Activated T-cell treated with anti-CD3 and anti-CD28 coated beads, Interleukin-2, amount 50 U/mL, for 24 hours (primary cell): Measurements from ENCODE around the gene FAM241A.
A peak's percentile ranks its signal among the peaks of the same experiment; 100 is the strongest.
"Not testable (repeated sequence)": the region's sequence is repeated elsewhere in the genome, so short reads cannot be mapped to it uniquely, and the experiment has no call there.

Experiments used
- DNase-seq: peaks from one replicate; pipeline ENCODE4 v3.0.0-alpha.2; 2020
- H3K27ac Mint-ChIP-seq: 2 replicates; pipeline ENCODE4 v1.8.0; 2020; ENCODE audit warnings: mild to moderate bottlenecking, mixed read lengths
- H3K27me3 Mint-ChIP-seq: 2 replicates; pipeline ENCODE4 v1.8.0; 2020; ENCODE audit warnings: mixed read lengths
- H3K36me3 Mint-ChIP-seq: 2 replicates; pipeline ENCODE4 v1.8.0; 2020; ENCODE audit warnings: low read depth, mixed read lengths
- H3K4me1 Mint-ChIP-seq: 2 replicates; pipeline ENCODE4 v1.8.0; 2020; ENCODE audit warnings: low read depth, mixed read lengths
- H3K4me3 Mint-ChIP-seq: 2 replicates; pipeline ENCODE4 v1.8.0; 2020; ENCODE audit warnings: mild to moderate bottlenecking, moderate library complexity, mixed read lengths
- H3K9me3 Mint-ChIP-seq: 2 replicates; pipeline ENCODE4 v1.8.0; 2020; ENCODE audit warnings: mixed read lengths

Gene FAM241A

GRCh38 chr4:112203593-112203992 is 58.3 kb downstream of the FAM241A start:
- DNase-seq: no peak
- no peaks in the 10 kb centered on the region for H3K9me3 Mint-ChIP-seq
- H3K27ac Mint-ChIP-seq: no peak overlapping the region
- H3K36me3 Mint-ChIP-seq: no peaks in the 10 kb centered on the region
- H3K27me3 Mint-ChIP-seq: peaks cover 3% of the 10 kb centered on the region
- no peak overlapping the region for H3K4me3 Mint-ChIP-seq
- H3K4me1 Mint-ChIP-seq: peaks cover 19% of the 10 kb centered on the region

- H3K4me1 Mint-ChIP-seq: no peaks in the 10 kb centered on the region
- H3K27me3 Mint-ChIP-seq: peaks cover 3% of the 10 kb centered on the region
- DNase-seq: no peak
- no peak overlapping the region for H3K4me3 Mint-ChIP-seq
- no peaks in the 10 kb centered on the region for H3K9me3 Mint-ChIP-seq
- no peaks in the 10 kb centered on the region for H3K36me3 Mint-ChIP-seq
- no peak overlapping the region for H3K27ac Mint-ChIP-seq
Measured at GRCh38 chr4:112206431-112206830, 61.2 kb downstream of the FAM241A start.

- not testable (repeated sequence) for H3K27ac Mint-ChIP-seq, H3K9me3 Mint-ChIP-seq, H3K36me3 Mint-ChIP-seq, H3K27me3 Mint-ChIP-seq, H3K4me1 Mint-ChIP-seq, DNase-seq, H3K4me3 Mint-ChIP-seq
Measured at GRCh38 chr4:112208137-112209095, 63.2 kb downstream of the FAM241A start.

GRCh38 chr4:112210777-112211176 is 65.5 kb downstream of the FAM241A start:
- Mint-ChIP-seq H3K4me3 (no peak overlapping the region), H3K27me3 (peaks cover 3% of the 10 kb centered on the region), H3K27ac (no peak overlapping the region), H3K4me1 (peaks cover 5% of the 10 kb centered on the region), H3K36me3 (no peaks in the 10 kb centered on the region), H3K9me3 (no peaks in the 10 kb centered on the region)
- DNase-seq: no peak

GRCh38 chr4:112213091-112213490 is 67.8 kb downstream of the FAM241A start:
- Mint-ChIP-seq H3K4me1 (peaks cover 5% of the 10 kb centered on the region), H3K27me3 (no peaks in the 10 kb centered on the region), H3K36me3 (no peaks in the 10 kb centered on the region), H3K4me3 (no peak overlapping the region), H3K27ac (no peak overlapping the region), H3K9me3 (no peaks in the 10 kb centered on the region)
- no peak for DNase-seq

GRCh38 chr4:112213856-112214255 is 68.6 kb downstream of the FAM241A start:
- no peak for DNase-seq
- Mint-ChIP-seq H3K4me3 (no peak overlapping the region), H3K27ac (no peak overlapping the region), H3K9me3 (no peaks in the 10 kb centered on the region), H3K36me3 (no peaks in the 10 kb centered on the region), H3K4me1 (peaks cover 10% of the 10 kb centered on the region), H3K27me3 (no peaks in the 10 kb centered on the region)

GRCh38 chr4:112214390-112215264 is 69.4 kb downstream of the FAM241A start:
- Mint-ChIP-seq H3K9me3 (no peaks in the 10 kb centered on the region), H3K27me3 (no peaks in the 10 kb centered on the region), H3K4me3 (no peak overlapping the region), H3K36me3 (no peaks in the 10 kb centered on the region), H3K4me1 (peaks cover 10% of the 10 kb centered on the region), H3K27ac (no peak overlapping the region)
- DNase-seq: no peak

- Mint-ChIP-seq H3K27me3 (no peaks in the 10 kb centered on the region), H3K9me3 (peaks cover 7% of the 10 kb centered on the region), H3K36me3 (no peaks in the 10 kb centered on the region), H3K27ac (no peak overlapping the region), H3K4me3 (no peak overlapping the region), H3K4me1 (peaks cover 9% of the 10 kb centered on the region)
- no peak for DNase-seq
Measured at GRCh38 chr4:112219826-112220366, 74.6 kb downstream of the FAM241A start.

- Mint-ChIP-seq H3K27ac (no peak overlapping the region), H3K27me3 (peaks cover 3% of the 10 kb centered on the region), H3K4me1 (peaks cover 9% of the 10 kb centered on the region), H3K4me3 (no peak overlapping the region), H3K9me3 (peaks cover 7% of the 10 kb centered on the region), H3K36me3 (no peaks in the 10 kb centered on the region)
- DNase-seq: no peak
Measured at GRCh38 chr4:112222219-112222955, 77.1 kb downstream of the FAM241A start.

GRCh38 chr4:112225157-112225556 is 79.9 kb downstream of the FAM241A start:
- no peak for DNase-seq
- H3K4me3 Mint-ChIP-seq: no peak overlapping the region
- H3K4me1 Mint-ChIP-seq: peaks cover 5% of the 10 kb centered on the region
- no peak overlapping the region for H3K27ac Mint-ChIP-seq
- no peaks in the 10 kb centered on the region for H3K36me3 Mint-ChIP-seq
- peaks cover 3% of the 10 kb centered on the region for H3K27me3 Mint-ChIP-seq
- H3K9me3 Mint-ChIP-seq: peaks cover 7% of the 10 kb centered on the region

GRCh38 chr4:112230879-112231778 is 85.9 kb downstream of the FAM241A start:
- H3K27ac Mint-ChIP-seq: peak overlapping the region; percentile 99
- H3K4me3 Mint-ChIP-seq: peak overlapping the region; percentile 96
- H3K9me3 Mint-ChIP-seq: no peaks in the 10 kb centered on the region
- peaks cover 11% of the 10 kb centered on the region for H3K36me3 Mint-ChIP-seq
- DNase-seq: peak; percentile 98
- H3K4me1 Mint-ChIP-seq: peaks cover 40% of the 10 kb centered on the region
- H3K27me3 Mint-ChIP-seq: peaks cover 3% of the 10 kb centered on the region

- no peaks in the 10 kb centered on the region for H3K9me3 Mint-ChIP-seq
- DNase-seq: peak; percentile 89
- H3K36me3 Mint-ChIP-seq: peaks cover 13% of the 10 kb centered on the region
- H3K27me3 Mint-ChIP-seq: peaks cover 1% of the 10 kb centered on the region
- H3K4me1 Mint-ChIP-seq: peaks cover 41% of the 10 kb centered on the region
- peak within 1 kb of the TSS; percentile 99 for H3K27ac Mint-ChIP-seq
- H3K4me3 Mint-ChIP-seq: peak within 1 kb of the TSS; percentile 96
Measured at GRCh38 chr4:112231779-112232713, 86.8 kb downstream of the FAM241A start, which contains the start of gene AP1AR. Gene AP1AR (plus strand): TSS chr4:112231787. CDS start chr4:112232092, 305 bp downstream.
